ENCODE measurements around the gene ADAMTS6.
"Not testable (repeated sequence)": the region's sequence is repeated elsewhere in the genome, so short reads cannot be mapped to it uniquely, and the experiment has no call there.

The ADAMTS6 gene, protein sequence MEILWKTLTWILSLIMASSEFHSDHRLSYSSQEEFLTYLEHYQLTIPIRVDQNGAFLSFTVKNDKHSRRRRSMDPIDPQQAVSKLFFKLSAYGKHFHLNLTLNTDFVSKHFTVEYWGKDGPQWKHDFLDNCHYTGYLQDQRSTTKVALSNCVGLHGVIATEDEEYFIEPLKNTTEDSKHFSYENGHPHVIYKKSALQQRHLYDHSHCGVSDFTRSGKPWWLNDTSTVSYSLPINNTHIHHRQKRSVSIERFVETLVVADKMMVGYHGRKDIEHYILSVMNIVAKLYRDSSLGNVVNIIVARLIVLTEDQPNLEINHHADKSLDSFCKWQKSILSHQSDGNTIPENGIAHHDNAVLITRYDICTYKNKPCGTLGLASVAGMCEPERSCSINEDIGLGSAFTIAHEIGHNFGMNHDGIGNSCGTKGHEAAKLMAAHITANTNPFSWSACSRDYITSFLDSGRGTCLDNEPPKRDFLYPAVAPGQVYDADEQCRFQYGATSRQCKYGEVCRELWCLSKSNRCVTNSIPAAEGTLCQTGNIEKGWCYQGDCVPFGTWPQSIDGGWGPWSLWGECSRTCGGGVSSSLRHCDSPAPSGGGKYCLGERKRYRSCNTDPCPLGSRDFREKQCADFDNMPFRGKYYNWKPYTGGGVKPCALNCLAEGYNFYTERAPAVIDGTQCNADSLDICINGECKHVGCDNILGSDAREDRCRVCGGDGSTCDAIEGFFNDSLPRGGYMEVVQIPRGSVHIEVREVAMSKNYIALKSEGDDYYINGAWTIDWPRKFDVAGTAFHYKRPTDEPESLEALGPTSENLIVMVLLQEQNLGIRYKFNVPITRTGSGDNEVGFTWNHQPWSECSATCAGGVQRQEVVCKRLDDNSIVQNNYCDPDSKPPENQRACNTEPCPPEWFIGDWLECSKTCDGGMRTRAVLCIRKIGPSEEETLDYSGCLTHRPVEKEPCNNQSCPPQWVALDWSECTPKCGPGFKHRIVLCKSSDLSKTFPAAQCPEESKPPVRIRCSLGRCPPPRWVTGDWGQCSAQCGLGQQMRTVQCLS (N-terminal part only)

DNA sequence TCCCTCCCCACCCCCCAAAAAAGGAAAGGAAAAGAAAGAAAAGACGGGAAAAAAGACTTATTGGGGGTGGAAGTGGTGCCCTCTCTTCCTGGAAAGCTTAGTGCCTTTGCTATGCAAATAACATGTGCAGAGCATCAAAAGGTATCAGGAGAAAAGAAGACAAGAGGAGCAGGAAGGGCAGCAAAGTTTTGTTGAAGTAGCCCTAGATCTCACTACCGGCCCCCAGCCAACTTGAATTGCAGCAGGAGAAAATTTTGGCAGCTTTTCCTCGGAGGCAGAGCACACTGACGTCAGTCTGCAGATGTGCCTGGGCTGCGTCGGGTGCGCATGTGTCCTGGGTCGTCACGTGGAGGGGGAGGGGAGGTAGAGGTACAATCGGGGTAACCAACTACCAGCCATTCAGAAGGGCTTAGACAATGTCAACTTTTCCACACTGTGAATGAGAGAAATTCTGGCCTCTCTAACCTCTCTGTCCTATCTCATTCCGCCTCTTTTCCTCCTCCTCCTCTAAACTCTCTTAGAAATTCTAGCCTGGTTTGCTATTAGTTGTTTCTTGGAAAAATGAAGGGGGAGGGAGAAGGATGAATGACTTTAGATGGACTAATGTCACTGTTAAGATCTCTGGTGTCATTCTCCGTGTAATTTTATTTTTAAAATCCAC is at the start of gene ADAMTS6:
ADAMTS6 (minus strand) TSS at position 286 of the 661 bp plus-strand sequence. CDS start 8,247 bp downstream, outside the sequence.
- DNase-seq = peak; percentile 6 to 55 (median 21)

DNA sequence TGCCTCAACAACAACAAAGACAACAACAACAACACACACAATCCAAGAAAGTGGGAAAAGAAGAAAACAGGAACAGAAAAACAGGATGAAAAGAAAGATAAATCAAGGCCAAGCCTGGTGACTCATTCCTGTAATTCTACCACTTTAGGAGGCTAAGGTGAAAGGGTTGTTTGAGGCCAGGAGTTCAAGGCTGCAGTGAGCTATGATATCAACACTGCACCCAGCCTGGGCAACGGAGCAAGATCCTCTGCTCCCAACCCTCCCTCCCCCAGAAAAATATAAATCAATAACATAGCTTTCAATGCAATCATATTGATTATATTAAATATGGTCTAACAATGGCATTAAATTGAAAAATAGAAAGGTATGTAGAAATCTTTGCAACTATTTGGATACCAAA is 49.2 kb upstream of the ADAMTS6 start:
- DNase-seq = no peak

DNA sequence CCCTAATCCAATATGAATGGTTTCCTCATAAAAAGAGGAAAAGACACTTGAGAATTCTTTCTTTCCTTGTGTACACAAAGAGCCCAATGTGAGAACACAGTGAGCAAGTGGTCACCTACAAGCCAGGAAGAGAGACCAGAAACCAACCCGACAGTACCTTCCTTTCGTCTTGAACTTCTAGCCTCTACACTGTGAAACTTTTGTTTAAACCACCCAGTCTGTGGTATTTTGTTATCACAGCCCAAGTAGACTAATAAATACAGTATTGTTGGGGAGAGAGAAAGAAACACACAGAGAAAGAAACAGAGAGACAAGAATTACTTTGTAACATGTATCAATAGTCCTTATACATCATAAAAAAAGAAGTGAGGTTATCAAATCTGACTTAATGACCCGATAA is 44.0 kb upstream of the ADAMTS6 start:
- DNase-seq = no peak

DNA sequence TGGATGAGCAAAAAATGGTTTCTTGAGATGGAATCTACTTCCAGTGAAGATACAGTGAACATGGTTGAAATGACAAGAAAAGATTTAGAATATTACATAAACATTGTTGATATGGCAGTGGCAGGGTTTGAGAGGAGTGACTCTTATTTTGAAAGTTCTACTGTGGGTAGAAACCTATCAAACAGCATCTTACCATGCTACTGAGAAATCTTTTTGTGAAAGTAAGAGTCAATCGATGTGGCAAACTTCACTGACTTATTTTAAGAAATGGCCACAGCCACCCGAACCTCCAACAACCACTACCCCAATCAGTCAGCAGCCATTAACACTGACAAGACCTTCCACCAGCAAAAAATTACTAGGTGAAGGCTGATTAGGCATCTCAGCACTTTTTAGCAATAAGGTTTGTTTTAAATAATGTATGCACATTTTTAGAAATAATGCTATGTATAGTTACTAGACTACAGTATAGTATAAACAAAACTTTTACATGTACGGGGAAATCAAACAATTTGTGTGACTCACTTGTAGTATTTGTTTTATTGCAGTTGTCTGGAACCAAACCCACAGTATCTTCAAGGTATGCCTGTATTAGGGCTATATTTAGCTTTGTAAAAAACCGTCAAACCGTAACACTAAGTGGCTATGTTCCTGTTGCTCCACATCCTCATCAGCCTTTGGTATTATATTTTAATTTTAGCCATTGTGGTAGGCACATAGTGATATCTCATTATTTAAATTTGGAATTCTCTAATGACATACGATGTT is 30.6 kb upstream of the ADAMTS6 start:
- no peak for DNase-seq

DNA sequence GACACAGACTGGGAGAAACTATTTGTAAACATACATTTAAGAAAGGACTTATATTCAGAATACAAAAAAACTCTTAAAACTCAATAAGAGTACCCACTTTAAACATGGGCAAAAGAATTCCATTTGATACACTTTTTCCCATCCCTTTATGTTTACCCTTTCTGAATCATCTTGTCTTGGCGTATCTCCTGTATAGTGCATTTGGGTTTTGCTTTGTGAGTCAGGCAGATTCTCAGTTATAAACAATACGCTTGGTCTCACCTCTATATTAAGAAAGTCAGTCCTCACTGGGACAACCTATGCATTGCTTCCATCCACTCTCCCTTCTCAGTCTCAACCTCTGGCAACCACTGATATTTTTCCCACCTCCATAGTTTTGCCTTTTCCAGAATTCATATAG is 27.3 kb upstream of the ADAMTS6 start:
- no peak for DNase-seq

DNA sequence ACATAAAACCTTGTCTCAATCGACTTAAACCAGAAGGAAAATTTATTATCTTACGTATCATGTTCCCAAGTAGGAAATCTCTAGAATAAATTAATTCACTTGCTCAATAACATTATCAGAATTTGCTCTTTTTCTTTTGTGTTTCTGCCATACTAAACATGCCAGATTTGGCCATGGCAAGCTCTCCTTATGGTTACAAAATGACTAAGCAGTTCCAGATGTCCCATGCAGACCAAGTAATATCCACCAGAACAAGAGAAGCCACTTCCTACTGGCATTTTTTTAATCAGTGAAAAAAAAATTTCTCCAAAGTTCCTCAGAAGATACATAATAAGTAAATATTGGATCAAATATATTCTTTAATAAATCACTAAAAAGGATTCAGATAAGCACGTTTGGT is 25.2 kb upstream of the ADAMTS6 start:
- no peak for DNase-seq

DNA sequence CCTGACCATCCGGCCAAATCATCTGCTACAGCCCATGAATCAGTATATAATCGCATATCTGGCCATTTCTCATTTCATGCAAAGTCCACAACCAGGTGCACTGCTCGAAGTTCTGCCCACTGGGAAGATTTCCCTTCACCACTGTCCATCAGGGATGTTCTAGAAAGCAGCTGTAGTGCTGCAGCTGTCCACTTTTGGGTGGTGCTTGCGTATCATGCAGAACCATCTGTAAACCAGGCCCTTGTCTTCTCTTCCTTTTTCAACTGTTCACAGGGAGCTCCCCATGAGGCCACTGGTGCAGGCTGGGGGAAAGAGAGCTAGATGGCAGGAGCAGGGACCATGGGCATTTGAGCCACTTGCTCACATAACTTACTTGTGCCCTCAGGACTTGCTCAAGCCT is 7.4 kb upstream of the ADAMTS6 start:
- DNase-seq = no peak

DNA sequence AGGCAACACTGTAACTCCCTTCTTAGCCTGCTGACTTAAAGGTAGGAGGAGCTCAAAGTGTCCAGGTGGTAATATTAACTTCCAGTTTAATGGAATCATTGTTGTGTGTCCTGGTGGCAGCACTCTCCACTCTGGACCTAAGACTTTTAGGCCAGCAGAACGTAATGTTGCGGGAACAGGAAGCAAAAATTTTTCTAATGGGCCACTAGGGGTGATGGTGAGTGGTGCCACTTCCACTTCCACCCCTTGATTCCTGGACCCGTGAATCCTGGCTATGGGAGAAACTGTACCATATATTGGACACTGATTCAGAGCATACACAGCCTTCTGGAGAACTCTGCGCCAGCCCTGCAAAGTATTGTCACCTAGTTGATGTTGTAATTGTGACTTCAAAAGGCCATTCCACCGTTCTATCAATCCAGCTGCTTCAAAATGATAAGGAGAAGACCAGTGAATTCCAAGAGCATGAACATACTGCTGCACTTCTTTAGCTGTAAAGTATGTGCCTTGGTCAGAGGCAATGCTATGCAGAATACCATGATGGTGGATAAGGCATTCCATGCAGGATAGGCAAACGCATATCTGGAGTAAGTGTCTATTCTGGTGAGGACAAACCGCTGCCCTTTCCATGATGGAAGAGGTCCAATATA is 6.4 kb upstream of the ADAMTS6 start:
- not testable (repeated sequence) for DNase-seq

DNA sequence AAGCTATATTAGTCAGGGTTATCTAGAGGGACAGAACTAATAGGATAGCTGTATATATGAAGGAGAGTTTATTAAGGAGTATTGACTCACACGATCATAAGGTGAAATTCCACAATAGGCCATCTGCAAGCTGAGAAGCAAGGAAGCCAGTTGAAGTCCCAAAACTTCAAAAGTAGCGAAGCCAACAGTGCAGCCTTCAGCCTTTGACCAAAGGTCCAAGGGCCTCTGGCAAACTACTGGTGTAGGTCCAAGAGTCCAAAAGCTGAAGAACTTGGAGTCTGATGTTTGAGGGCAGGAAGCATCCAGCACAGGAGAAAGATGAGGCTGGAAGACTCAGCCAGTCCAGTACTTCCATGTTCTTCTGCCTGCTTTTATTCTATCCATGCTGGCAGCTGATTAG is 5.1 kb upstream of the ADAMTS6 start:
- not testable (repeated sequence) for DNase-seq

DNA sequence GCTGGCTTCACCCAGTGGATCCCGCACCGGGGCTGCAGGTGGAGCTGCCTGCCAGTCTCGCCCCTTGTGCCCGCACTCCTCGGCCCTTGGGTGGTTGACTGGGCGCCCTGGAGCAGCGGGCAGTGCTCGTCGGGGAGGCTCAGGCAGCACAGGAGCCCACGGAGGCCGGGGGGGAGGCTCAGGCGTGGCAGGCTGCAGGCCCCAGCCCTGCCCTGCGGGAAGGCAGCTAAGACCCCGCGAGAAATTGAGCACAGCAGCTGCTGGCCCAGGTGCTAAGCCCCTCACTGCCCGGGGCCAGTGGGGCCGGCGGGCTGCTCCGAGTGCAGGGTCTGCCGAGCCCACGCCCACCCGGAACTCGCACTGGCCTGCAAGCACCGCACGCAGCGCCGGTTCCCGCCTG is 3.7 kb upstream of the ADAMTS6 start:
- no peak for DNase-seq

DNA sequence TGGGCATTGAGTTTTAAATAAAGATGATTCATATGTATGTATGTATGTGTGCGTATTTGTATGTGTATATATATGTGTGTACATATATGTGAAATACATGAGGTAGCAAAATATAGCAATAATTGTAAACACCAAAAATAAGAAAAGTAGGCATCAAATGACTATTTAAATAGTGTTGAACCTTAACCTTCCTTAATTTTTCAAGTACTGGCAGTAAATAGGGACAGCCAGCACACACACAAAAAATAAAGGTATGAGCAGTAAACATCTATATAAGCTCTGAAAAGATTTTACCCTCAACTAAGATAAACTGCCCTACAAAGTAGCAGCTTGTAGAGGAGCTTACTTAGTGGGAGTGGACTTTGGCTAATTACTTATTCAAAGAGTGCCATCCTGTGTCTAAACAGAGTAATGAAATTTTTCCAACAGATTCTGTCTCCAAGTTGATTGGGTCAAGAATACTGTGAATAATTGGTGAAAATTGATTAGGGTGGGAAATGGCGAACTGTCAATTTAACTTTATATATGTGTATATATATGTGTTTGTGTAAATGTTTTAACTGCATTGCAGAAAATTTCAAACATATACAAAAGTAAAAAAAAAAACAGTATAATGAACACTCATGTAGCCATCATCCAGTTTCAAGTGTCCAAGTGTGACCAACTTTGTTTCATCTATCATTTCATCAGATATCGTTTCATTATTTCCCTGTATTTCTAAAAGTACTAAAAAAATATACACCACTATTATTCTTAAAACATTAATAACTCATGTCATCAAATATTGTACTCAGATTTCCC is 2.0 kb upstream of the ADAMTS6 start:
- DNase-seq = no peak

DNA sequence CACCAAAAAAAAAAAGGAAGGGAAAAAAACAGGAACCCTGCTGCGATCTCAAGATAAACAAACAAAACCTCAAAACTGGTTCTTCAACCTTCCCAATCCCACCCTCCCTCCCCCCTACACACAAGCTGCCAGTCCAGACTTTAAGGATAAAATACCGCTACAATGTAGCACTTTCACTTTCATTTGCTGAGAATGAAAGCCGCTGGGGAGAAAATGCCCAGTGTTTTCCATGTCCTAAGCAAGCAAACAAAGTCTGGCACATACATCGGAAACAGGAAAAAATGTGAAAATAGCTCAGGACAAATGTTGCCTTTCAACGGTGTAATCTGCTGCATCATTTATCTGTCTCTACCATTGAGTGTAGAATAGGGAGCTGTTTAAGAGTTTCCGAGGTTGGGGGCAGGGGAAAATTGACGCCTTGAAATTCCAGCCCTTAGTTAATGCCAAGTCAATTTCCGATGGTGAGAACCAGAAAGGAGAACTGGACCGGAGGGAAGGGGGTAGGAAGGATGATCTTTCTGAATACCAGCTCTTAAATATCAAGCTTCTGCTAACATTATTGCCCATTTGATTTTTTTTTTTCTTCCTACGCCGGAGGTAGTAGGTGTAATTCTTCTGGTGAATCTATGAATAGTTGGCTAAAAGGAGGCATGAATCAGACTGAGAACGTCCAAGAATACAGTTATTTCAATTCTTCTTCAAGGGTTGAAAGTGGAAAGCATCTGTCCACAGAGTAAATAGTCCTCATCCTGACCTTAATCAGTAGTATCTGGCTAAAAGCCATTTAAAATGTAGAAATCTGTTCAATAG is 1.2 kb upstream of the ADAMTS6 start:
- no peak for DNase-seq

DNA sequence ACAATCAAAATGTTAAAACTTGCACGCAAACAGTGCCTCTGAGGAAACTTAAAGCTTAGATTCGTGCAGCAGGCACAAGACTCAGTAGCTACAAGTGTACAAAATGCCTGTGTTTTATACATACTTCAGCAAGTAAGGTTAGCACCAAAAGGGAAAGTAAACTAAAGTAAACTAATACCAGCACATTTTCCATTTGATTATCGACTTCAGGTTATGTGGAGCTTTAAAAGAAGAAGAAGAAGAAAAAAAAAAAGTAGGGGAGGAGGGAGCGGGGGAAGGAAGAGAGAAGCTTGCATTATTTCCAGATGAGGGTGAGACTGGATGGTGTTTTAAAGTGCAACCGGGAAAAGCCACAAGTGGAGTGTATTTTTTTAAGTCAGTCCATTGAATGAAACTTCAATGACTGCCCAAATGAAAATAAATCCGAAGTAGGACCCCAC is 596 bp upstream of the ADAMTS6 start:
- no peak for DNase-seq

DNA sequence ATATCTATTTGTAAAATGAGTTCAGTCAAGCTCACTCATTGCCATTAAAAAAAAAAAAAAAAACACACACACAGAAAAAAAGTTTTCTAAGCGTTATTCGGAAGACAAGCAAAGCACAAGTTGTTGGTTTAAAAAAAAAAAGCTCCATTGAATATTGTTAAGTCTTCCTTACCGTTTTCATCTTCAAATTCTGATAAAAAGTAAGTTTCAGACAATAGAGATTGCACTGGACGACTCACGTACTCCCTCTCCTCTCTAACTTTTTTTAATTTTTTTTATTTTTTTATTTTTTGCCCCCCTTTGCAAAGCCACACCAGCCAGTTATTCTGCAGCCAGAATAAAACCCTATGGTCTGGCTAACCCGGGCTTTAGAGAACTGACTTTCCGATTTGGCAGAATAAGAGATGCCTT is 544 bp downstream of the ADAMTS6 start:
- DNase-seq = no peak

DNA sequence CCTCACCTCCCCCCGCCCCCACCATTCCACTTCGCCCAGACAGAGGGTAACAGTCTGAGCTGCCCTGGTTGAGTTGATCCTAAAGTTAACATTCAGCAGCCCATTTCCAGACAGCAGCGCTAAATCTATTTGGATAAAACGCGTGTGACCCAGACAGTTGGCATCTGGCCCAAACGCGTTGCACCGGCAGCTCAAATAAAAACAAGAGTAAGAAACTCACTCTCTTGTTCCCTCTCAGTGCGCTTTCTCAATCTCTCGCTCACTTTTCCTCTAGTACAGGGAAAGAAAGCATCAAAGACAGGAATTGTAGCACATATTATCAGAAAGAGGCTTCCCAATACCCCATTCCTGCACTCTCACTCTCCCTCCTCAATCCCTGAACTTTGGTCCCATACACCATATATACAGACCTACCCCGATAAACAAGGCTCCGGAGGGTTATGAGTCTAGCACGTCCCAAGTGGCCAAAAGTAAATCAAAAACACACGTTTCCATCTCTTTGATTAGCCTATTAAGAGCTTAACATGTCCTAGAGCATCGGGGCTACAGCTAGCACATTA is 1.3 kb downstream of the ADAMTS6 start:
- peak in 2 of 4 experiments; percentile 3 to 9 for DNase-seq

DNA sequence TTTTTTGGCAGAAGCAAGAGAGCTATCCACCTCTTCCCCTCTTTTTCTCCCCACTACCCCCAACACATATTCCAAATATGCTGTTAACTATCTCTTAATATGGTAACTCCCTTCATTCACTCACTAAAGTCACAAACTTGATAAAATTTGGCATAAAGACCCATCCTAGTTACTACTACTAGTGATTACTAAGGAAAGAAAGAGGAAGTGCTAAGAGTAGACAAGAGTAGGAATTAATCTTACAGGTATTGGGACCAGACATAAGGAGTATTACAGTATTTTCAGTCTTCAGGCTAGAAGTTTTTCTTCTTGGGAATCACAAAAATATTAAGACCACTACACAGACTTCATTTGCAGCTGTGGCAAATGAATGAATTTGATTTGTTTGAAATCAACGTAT is 2.2 kb downstream of the ADAMTS6 start:
- DNase-seq = no peak

DNA sequence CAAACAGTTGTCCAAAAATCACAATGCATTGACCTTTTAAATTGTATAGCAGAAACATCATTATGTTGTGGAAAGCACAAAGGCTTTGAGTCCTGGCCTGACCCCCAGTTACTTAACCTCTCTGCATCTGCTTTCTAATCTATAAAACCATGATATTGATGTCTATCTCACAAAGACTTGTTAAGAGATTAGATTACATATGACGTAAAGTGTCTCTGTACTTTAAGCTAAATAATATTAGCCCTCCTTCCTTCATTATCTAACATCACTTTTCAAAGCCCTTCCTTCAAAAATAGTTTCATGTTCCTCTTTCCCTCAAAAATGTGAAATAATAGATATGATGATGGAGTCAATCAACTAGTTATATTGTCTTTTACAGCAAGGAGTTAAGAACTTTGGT is 3.4 kb downstream of the ADAMTS6 start:
- DNase-seq = no peak

DNA sequence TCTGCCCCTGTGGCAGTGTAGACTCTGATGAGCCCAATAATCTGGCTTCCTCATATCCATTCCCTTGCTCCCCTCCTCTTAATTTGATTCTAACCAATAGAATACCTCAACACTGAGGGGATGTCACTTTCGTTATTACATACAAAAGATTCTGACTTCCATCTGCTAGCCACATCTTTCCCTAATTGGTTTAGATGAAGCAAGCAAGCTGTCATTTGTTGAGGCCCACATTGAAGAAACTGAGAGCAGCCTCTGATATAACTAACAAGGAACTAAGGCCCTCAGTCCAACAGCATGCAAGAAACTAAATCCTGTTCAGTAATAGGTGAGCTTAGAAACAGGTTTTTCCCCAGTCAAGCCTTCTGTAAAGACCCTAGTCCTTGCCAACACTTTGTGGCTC is 5.8 kb downstream of the ADAMTS6 start:
- no peak for DNase-seq

DNA sequence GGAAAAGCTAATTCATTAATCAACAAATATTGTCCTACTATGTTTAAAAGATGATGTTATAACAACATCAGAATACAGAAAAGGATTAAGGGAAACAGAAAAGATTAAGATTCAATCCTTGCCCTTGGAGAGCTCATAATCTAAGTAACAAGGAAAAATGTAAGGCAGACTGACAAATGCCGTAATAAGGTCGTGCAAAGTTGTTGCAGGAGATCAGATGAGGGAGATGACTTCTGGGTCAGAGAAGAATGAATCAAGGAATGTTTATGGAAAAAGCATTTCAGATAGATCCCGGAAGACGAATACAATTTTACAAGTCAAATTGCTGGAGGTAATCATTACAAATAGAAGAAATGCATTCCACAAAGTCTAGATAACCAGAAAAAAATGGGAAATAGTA is 6.4 kb downstream of the ADAMTS6 start:
- DNase-seq = no peak
